ENCODE measurements around the gene ATP2A2.

DNA sequence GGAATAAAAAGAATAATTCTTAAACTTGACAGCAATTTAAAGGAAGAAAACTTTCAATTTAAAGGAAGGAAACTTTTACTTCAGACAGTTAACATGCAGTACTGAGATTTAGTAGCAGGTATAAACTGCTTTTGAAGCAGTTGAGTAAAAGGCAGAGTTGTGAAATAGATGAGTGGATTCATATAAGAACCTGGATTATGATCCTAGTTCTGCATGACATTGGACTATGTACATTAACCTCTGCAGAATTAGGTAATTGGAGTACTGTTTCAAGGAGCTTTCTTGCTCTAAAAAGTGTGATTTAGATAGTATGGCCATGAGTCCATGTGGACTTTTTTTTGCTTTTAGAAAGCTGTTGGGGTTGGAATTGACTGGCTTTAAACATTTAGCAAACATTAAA is 29.7 kb downstream of the ATP2A2 start:
- TF ChIP-seq, protein P1, sequence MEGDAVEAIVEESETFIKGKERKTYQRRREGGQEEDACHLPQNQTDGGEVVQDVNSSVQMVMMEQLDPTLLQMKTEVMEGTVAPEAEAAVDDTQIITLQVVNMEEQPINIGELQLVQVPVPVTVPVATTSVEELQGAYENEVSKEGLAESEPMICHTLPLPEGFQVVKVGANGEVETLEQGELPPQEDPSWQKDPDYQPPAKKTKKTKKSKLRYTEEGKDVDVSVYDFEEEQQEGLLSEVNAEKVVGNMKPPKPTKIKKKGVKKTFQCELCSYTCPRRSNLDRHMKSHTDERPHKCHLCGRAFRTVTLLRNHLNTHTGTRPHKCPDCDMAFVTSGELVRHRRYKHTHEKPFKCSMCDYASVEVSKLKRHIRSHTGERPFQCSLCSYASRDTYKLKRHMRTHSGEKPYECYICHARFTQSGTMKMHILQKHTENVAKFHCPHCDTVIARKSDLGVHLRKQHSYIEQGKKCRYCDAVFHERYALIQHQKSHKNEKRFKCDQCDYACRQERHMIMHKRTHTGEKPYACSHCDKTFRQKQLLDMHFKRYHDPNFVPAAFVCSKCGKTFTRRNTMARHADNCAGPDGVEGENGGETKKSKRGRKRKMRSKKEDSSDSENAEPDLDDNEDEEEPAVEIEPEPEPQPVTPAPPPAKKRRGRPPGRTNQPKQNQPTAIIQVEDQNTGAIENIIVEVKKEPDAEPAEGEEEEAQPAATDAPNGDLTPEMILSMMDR (IDR thresholded peaks at IDR 0.05), result no peak
- TF ChIP-seq POLR2A (IDR thresholded peaks at IDR 0.05), result no peak
